ENCODE data around the gene PLEKHA7.

Gene PLEKHA7

DNA sequence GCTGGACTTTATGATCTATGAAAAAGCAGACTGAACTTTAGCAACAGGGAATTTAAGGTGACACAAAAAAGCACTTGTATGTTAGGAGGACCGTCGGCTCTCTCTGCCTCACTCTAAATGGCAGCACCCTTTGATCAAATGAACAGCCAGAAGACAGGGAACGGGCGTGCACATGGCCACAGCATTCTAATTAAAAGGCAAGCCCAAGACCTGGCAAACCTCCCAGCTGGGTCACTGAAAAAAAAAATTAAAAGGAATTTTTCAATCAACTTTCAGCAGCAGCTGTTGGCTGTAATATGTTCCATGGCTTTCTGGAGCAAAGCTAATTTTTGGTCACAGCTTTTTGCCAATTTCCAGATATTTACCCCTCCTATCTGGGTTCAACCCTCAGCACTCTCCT lies 159.2 kb downstream of the PLEKHA7 start:
- no peak for DNase-seq

- no peak for DNase-seq
These were observed 160.4 kb downstream of the PLEKHA7 start for GRCh38 chr11:16853859-16854258.

DNA sequence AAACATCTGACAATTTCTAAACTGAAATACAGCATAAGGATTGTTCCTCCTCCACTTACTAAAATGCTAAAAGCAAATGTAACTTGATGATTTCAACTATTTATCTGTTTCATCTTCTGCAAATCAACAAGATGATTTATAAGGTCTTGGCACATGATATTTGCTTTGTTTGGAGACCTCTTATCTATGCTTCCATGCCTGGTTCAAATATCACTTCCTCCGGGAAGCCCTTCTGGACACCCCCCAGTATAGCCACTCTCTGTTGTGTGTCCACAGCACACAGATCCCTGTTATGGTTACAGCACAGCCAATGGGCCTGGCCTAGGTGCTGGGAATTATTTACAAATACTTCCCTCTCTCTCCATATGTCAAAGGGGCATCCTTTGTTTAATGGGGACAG lies 160.9 kb downstream of the PLEKHA7 start:
- DNase-seq = no peak

- no peak for DNase-seq
These were observed 167.9 kb downstream of the PLEKHA7 start for GRCh38 chr11:16846305-16846704.

GRCh38 chr11:16844268-16844771 lies 169.9 kb downstream of the PLEKHA7 start:
- no peak for DNase-seq

- peak in 1 of 58 donors; percentile 8 for DNase-seq
These were observed 170.9 kb downstream of the PLEKHA7 start for GRCh38 chr11:16843294-16843693.

DNA sequence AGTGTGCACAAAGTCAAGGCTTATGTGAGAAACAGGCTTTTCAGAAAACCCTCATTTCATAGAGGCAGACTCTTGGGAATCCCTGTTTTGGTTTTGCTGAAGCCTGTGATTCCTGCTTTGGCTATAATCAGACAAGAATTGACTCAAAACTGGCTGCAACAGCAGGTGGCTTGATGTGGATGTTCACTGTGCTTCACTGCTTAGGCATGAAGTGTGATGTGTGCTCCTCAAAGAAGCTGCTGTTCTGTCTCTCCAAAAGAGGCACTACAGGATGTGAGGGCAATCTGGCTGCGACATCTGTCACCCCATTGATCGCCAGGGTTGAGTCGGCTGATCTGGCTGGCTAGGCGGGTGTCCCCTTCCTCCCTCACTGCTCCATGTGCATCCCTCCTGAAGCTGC lies 172.2 kb downstream of the PLEKHA7 start:
- no peak for DNase-seq

DNA sequence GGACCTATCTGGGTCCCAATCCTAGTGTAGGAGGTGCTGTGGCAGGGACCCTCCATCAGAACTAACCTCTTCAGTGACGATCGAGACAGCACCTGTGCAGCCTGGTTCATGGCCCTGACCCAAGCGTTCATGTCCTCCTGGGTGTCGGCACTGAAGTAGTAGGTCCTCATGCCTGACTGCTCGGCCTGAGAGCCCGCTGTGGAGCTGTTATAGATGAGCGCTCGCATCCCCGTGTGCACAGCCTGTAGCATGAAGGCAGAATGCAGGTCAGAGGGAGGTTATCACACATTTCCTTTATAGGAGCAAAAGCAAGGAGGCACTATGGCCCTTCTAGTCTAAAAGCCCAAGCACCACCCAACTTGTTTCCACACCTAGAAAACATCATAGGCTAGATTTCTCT lies 172.7 kb downstream of the PLEKHA7 start:
- DNase-seq = no peak

DNA sequence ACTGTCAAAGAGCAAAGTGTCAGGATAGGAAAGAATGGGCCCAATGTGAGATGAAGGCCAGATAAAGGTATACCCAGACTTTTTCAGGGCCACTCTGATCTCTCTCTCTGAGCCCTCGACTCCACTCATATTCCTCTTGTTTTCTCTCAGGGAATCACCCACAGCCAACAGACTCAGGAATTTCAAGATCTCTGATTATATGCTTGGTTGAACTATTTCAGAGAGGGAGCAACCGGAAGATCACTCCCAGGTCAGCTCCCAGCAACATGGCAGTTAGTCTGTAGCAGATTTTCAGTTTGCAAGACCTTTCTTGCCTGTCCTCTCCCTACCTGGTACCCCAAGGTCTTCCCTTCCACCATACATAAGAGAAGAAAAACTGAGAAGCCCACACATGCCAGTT lies 173.3 kb downstream of the PLEKHA7 start:
- DNase-seq = no peak

GRCh38 chr11:16839821-16840220 lies 174.4 kb downstream of the PLEKHA7 start:
- no peak for DNase-seq

GRCh38 chr11:16834384-16834783 lies 179.8 kb downstream of the PLEKHA7 start:
- DNase-seq = no peak

GRCh38 chr11:16833026-16833425 lies 181.2 kb downstream of the PLEKHA7 start:
- no peak for DNase-seq

DNA sequence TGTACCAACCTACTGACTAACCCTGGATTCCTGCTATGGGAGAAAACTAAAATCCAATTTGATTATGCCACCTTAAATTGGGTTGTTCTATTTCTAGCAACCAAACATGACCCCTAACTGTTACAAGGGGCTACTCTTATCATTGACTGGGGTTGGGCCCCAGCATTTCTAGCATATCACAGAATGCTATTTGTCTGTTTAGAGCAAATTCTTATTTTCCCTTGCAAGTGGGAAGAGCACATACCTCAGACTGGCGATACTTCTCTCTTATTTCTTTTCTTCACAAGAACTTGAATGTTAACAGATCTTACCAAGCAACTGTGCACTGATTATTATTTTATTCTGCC lies 182.0 kb downstream of the PLEKHA7 start:
- DNase-seq = no peak

DNA sequence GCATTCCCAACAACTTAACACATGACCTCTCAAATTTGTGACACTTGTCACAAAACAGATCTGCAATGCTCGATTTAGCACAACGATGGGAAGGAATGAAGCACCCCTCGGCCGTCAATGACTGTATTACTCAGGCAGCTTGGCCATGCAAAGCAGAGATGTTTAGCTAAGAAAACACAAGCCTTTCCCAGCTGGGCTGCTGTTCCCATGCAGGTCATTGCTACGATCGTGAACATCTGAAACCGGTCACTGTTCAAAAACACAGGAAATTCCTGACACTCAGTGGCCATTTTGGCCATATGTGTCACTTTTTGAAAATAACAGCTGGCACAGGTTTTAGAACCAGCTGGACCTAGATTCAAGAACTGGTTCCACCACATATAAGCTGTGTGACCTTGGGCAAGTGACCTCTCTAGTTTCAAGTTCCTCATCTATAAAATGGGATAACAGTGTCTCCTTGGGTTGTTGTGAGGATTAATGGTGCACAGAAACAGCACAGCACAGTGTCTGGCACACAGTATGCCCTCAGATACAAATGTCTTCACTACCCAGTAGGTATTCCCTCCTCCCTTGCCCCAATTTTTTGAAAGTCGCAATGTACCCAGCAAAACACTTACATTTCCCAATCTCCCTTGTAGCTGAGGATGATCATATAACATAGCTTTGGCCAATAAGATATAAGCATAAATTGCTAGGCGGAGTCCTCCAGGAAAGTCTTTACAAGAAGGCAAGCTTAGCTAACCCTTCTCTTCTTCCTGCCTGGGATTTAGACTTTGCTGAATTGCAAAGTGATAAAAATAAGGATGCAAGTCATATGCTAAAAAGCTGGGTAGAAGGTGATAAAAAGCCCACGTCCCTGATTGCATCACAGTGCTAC lies 182.7 kb downstream of the PLEKHA7 start:
- no peak for DNase-seq

DNA sequence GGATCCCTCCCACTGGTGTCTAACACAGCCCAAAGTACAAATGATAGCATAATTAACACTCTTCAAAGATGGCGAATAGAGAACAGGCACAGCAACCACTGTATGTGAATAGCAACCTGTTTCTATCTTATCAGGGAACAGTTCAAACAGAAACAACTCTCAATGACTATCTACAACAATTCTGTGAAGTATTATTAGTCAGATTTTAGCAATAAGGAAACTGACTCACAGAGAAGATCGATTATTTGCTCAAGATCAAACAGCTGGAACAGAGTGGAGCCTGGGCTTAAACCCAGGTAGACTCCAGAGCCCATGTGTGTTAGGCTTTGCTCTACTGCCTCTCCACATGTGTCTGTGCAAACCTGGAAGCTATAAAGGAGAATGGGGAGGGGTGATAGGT lies 187.1 kb downstream of the PLEKHA7 start:
- DNase-seq = no peak

GRCh38 chr11:16825968-16826367 lies 188.2 kb downstream of the PLEKHA7 start:
- DNase-seq = no peak

GRCh38 chr11:16825101-16825500 lies 189.1 kb downstream of the PLEKHA7 start:
- DNase-seq = no peak

- peak in 52 of 58 donors; percentile 12 to 84 (median 46) for DNase-seq
These were observed 193.7 kb downstream of the PLEKHA7 start for GRCh38 chr11:16820324-16821092.

DNA sequence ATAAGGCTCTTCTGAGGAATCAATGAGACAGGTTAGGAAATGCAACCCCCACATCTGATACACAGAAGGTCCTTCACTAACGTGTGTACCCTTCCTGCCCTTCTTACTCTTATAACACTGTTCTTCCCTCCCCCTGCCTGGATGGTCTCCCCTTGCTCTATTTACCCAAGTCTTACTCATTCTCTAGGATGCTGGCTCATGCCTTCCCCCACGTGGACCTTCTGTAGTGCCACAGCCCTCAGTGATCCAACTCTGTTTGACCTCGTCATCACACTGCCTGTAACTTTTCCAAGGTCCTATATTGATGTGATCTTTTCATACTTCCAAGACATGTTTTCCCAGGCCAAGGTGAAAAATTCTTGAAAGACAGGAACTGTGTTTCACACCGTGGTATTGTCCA lies 195.9 kb downstream of the PLEKHA7 start:
- DNase-seq = no peak

DNA sequence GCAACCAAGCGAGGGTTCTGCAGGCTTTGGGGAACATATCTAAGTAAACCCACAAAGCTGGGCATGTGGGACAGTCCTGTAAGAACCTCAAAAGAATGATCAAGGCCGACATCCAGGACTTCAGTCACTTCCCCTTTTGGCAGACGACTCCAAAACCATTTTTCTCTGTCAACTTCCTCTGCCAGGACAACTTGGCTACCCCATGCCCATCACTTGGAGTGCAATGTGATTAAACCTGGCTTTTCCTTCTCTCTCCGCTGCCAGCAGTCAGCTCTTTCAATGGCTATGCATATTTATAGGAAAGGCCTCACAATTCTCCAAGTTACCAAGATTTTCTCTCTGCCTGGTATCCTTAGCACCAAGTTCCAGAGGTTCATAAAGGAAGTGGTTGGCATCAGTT lies 196.9 kb downstream of the PLEKHA7 start:
- peak in 24 of 58 donors; percentile 4 to 69 (median 33) for DNase-seq

DNA sequence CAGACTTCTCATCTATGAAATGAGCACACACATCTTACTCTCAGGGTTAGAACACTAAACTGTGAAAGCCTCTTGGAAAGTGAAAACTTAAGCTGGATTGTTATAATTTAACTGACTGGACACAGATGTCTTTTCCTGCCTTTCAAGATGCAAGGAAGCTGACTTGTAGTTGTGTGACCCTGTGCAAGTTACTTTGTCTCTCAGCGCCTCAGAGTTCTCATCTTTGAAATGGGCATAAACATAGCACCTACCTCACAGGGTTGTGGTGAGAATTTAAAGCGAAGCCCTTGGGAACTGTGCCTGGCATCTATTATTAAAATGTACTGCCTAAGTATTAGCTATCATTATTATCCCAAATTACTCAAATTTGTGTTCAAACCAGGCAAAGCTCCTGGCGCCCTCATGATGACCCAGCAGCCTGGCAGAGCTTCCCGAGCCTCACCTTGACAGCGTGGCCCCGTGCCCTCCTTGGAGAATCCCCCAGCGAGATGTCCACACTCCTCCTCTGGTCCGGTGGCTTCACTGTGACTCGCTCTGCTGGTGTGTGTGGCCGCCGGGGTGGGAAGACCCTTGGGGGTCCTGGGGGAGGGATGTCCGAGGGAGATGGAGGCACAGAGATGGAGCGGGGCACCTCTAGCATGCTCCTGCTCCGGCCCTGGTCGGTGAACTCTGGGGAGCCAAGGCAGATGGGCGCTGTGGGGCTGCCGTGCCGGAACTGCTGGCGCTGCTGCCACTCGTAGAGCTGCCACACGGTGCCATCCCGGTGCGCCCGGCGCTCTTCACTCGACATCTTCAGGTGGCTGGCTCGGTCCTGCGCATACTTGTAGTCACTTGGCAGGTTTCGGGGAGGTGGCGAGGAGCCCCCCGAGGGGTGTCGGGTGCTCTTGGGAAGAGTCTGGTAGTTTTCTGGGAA lies 197.6 kb downstream of the PLEKHA7 start:
- DNase-seq = no peak
